HEK293 (cell line): ENCODE data around the gene ZC3H18.

ENCODE experiments used
- CTCF ChIA-PET: fragments of 350-600 bp; formaldehyde crosslinking; extraction: SDS; loops from one replicate; lab custom pipeline; 2021; ENCODE audit warnings: antibody characterized with exemption; lab: Yijun Ruan, JAX
- POLR2A ChIA-PET: fragments of 300-600 bp; formaldehyde crosslinking; extraction: SDS; loops from one replicate; lab custom pipeline; 2020; ENCODE audit warnings: antibody characterized with exemption, inconsistent platforms; lab: Yijun Ruan, JAX
- H3K27ac ChIP-seq: fragments of 200-500 bp; sonication (Bioruptor generic); 2 replicates; pipeline ENCODE4 v1.5.1; 2014; ENCODE audit warnings: low read depth, low read length, control low read depth, inconsistent platforms; ENCODE audit errors: extremely low read depth
- H3K36me3 ChIP-seq, 2 experiments: fragments of 200-500 bp in 1 of 2; sonication (Bioruptor generic) in 1 of 2; 1 replicate in 1 of 2; 2 replicates in 1 of 2; pipeline ENCODE4 v1.5.1; 2014 to 2017; ENCODE audit warnings: inconsistent platforms in 2 of 2, low read length in 2 of 2; ENCODE audit not compliant: control insufficient read depth in 2 of 2, insufficient read depth in 1 of 2
- H3K4me1 ChIP-seq: fragments of 200-500 bp; sonication (Bioruptor generic); 2 replicates; pipeline ENCODE4 v1.5.1; 2014; ENCODE audit warnings: mild to moderate bottlenecking, low read length, inconsistent platforms; ENCODE audit not compliant: control insufficient read depth, insufficient read depth
- H3K4me3 ChIP-seq: 2 replicates; pipeline ENCODE4 v1.5.1; 2011; ENCODE audit warnings: low read depth, mild to moderate bottlenecking, control low read depth, low read length, moderate library complexity
- H3K9me3 ChIP-seq: fragments of 200-500 bp; sonication (Bioruptor generic); 2 replicates; pipeline ENCODE4 v1.5.1; 2014; ENCODE audit warnings: low read depth, low read length, inconsistent platforms; ENCODE audit not compliant: control insufficient read depth, insufficient read depth
- AEBP2 ChIP-seq: fragments of 450-650 bp; formaldehyde crosslinking; IDR thresholded peaks from 2 replicates; pipeline ENCODE4 v1.5.1; 2016; ENCODE audit warnings: missing biosample characterization, missing genetic modification characterization, borderline replicate concordance
- BCL11A ChIP-seq: fragments of 450-650 bp; formaldehyde crosslinking; IDR thresholded peaks from 2 replicates; pipeline ENCODE4 v1.5.1; 2016; ENCODE audit warnings: low read depth, missing biosample characterization, missing genetic modification characterization
- BCL6B ChIP-seq: fragments of 450-650 bp; formaldehyde crosslinking; IDR thresholded peaks from 2 replicates; pipeline ENCODE4 v1.5.1; 2017; ENCODE audit warnings: missing biosample characterization, missing genetic modification characterization
- EGR2 ChIP-seq: fragments of 450-650 bp; formaldehyde crosslinking; IDR thresholded peaks from 2 replicates; pipeline ENCODE4 v1.5.1; 2016; ENCODE audit warnings: low read depth, missing biosample characterization, missing genetic modification characterization
- GFI1B ChIP-seq: fragments of 450-650 bp; formaldehyde crosslinking; IDR thresholded peaks from 2 replicates; pipeline ENCODE4 v1.5.1; 2016; ENCODE audit warnings: missing biosample characterization, missing genetic modification characterization
- KLF7 ChIP-seq: fragments of 450-650 bp; formaldehyde crosslinking; IDR thresholded peaks from 2 replicates; pipeline ENCODE4 v1.5.1; 2016; ENCODE audit warnings: missing biosample characterization, missing genetic modification characterization, borderline replicate concordance
- REPIN1 ChIP-seq: fragments of 450-650 bp; formaldehyde crosslinking; IDR thresholded peaks from 2 replicates; pipeline ENCODE4 v1.5.1; 2017; ENCODE audit warnings: missing biosample characterization, missing genetic modification characterization, low read depth
- SP7 ChIP-seq: fragments of 450-650 bp; formaldehyde crosslinking; IDR thresholded peaks from 2 replicates; pipeline ENCODE4 v1.5.1; 2016; ENCODE audit warnings: missing biosample characterization, missing genetic modification characterization
- TSHZ1 ChIP-seq: fragments of 450-650 bp; formaldehyde crosslinking; IDR thresholded peaks from 2 replicates; pipeline ENCODE4 v1.5.1; 2016; ENCODE audit warnings: missing biosample characterization, missing genetic modification characterization, borderline replicate concordance
- ZBTB17 ChIP-seq: fragments of 450-650 bp; formaldehyde crosslinking; IDR thresholded peaks from 2 replicates; pipeline ENCODE4 v1.5.1; 2016; ENCODE audit warnings: missing biosample characterization, missing genetic modification characterization
- ZFHX2 ChIP-seq: fragments of 450-650 bp; formaldehyde crosslinking; conservative IDR thresholded peaks from 2 replicates; pipeline ENCODE4 v1.5.1; 2016; ENCODE audit warnings: missing biosample characterization, missing genetic modification characterization
- ZFP69B ChIP-seq: fragments of 450-650 bp; formaldehyde crosslinking; IDR thresholded peaks from 2 replicates; pipeline ENCODE4 v1.5.1; 2016; ENCODE audit warnings: missing biosample characterization, missing genetic modification characterization
- ZIC2 ChIP-seq: fragments of 450-650 bp; formaldehyde crosslinking; IDR thresholded peaks from 2 replicates; pipeline ENCODE4 v1.5.1; 2016; ENCODE audit warnings: missing biosample characterization, missing genetic modification characterization
- ZNF184 ChIP-seq: fragments of 450-650 bp; IDR thresholded peaks from 2 replicates; pipeline ENCODE4 v1.5.1; 2018; ENCODE audit warnings: missing biosample characterization, mild to moderate bottlenecking, missing genetic modification characterization
- ZNF223 ChIP-seq: fragments of 450-650 bp; formaldehyde crosslinking; IDR thresholded peaks from 2 replicates; pipeline ENCODE4 v1.5.1; 2016; ENCODE audit warnings: missing biosample characterization, missing genetic modification characterization
- ZNF248 ChIP-seq: fragments of 450-650 bp; formaldehyde crosslinking; IDR thresholded peaks from 2 replicates; pipeline ENCODE4 v1.5.1; 2017; ENCODE audit warnings: missing biosample characterization, missing genetic modification characterization
- ZNF266 ChIP-seq: fragments of 450-650 bp; formaldehyde crosslinking; IDR thresholded peaks from 2 replicates; pipeline ENCODE4 v1.5.1; 2016; ENCODE audit warnings: missing biosample characterization, missing genetic modification characterization, low read depth
- ZNF513 ChIP-seq: fragments of 450-650 bp; IDR thresholded peaks from 2 replicates; pipeline ENCODE4 v1.5.1; 2018; ENCODE audit warnings: missing biosample characterization, missing genetic modification characterization
- ZNF544 ChIP-seq: fragments of 450-650 bp; formaldehyde crosslinking; IDR thresholded peaks from 2 replicates; pipeline ENCODE4 v1.5.0; 2017; ENCODE audit warnings: missing biosample characterization, missing genetic modification characterization
- ZNF558 ChIP-seq: fragments of 450-650 bp; formaldehyde crosslinking; IDR thresholded peaks from 2 replicates; pipeline ENCODE4 v1.5.1; 2016; ENCODE audit warnings: missing biosample characterization, missing genetic modification characterization
- ZNF768 ChIP-seq: fragments of 450-650 bp; formaldehyde crosslinking; IDR thresholded peaks from 2 replicates; pipeline ENCODE4 v1.5.1; 2018; ENCODE audit warnings: missing biosample characterization, mild to moderate bottlenecking, missing genetic modification characterization
- ZSCAN18 ChIP-seq: fragments of 450-650 bp; formaldehyde crosslinking; IDR thresholded peaks from 2 replicates; pipeline ENCODE4 v1.5.1; 2016; ENCODE audit warnings: missing biosample characterization, missing genetic modification characterization
- ZSCAN30 ChIP-seq: fragments of 450-650 bp; IDR thresholded peaks from 2 replicates; pipeline ENCODE4 v1.5.1; 2018; ENCODE audit warnings: missing biosample characterization, mild to moderate bottlenecking, missing genetic modification characterization, moderate library complexity

Gene ZC3H18

GRCh38 chr16:88651276-88651988, 81.2 kb downstream of the ZC3H18 start (continued):
- TF ChIP-seq REPIN1 (tag by site-specific recombination) (no peak), ZNF184 (tag by site-specific recombination) (no peak), ZIC2 (peak; percentile 67), BCL11A (tag by site-specific recombination) (peak; percentile 52; the same call in 1 of the 2 replicates), ZNF223 (tag by site-specific recombination) (no peak), ZNF248 (tag by site-specific recombination) (no peak)

- POLR2A ChIA-PET: no interaction called here
- no peak overlapping the region for H3K4me3 ChIP-seq
- no peak overlapping the region for H3K27ac ChIP-seq
Observed at GRCh38 chr16:88651989-88652761, 82.0 kb downstream of the ZC3H18 start.

GRCh38 chr16:88652762-88653063, 82.5 kb downstream of the ZC3H18 start:
- no peaks in the 10 kb centered on the region for H3K9me3 ChIP-seq
- ChIA-PET CTCF (no interaction called here), POLR2A (no interaction called here)
- no peak overlapping the region for H3K4me3 ChIP-seq
- H3K27ac ChIP-seq: no peak overlapping the region
- peaks cover 0 to 20% of the 10 kb centered on the region in 2 experiments; a peak in 2 of 3 replicates for H3K36me3 ChIP-seq
- H3K4me1 ChIP-seq: peaks cover 7% of the 10 kb centered on the region; the same call in 1 of the 2 replicates
- no peak for TF ChIP-seq TSHZ1
- TF ChIP-seq GFI1B (tag by site-specific recombination): no peak
- TF ChIP-seq ZNF558 (tag by site-specific recombination): no peak
- no peak for TF ChIP-seq BCL6B (tag by site-specific recombination)
- TF ChIP-seq ZSCAN30 (tag by site-specific recombination): no peak
- no peak for TF ChIP-seq ZBTB17 (tag by site-specific recombination)
- TF ChIP-seq ZNF544 (tag by site-specific recombination): no peak
- no peak for TF ChIP-seq AEBP2 (tag by site-specific recombination)
- no peak for TF ChIP-seq ZNF768
- TF ChIP-seq SP7: no peak
- no peak for TF ChIP-seq ZNF266 (tag by site-specific recombination)
- no peak for TF ChIP-seq KLF7 (tag by site-specific recombination)
- TF ChIP-seq ZNF513 (tag by site-specific recombination): no peak

More at GRCh38 chr16:88651989-88652761, 82.0 kb downstream of the ZC3H18 start:
- peaks cover 7% of the 10 kb centered on the region; the same call in 1 of the 2 replicates for H3K4me1 ChIP-seq
- TF ChIP-seq ZFHX2 (peak; percentile 16; the same call in 1 of the 2 replicates), EGR2 (tag by site-specific recombination) (peak; percentile 59; the same call in 1 of the 2 replicates), ZNF558 (tag by site-specific recombination) (no peak), ZSCAN18 (no peak), ZFP69B (tag by site-specific recombination) (no peak)
- no peaks in the 10 kb centered on the region for H3K9me3 ChIP-seq
- peaks cover 0 to 20% of the 10 kb centered on the region in 2 experiments; a peak in 2 of 3 replicates for H3K36me3 ChIP-seq
- CTCF ChIA-PET: no interaction called here
